NCI-H345 (cell line): ENCODE results near the gene EML4.

Source experiments
- DNase-seq: peaks from one replicate; lab custom pipeline; 2025; lab: John Stamatoyannopoulos, UW

The EML4 gene

GRCh38 chr2:42224422-42225067 is 55.4 kb downstream of the EML4 start:
- peak; percentile 4 for DNase-seq

DNA sequence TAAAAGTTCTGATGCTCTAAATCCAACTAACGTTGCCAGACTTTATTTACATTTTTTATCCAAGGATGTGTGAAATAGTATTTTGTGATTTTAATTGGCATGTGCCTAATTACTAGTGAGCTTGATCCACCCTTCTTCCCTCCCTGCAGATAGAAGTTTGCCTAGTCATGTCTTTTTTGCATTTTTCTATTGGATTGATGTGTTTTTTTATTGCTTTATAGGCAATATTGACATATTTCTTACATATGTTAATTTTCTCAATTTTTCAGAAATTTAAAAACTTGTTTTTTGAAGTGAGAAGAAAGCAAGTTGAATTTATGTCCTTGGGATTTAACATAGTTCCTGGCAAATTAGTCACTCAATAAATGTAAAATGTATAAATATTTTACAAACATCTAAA is 56.4 kb downstream of the EML4 start:
- no peak for DNase-seq

GRCh38 chr2:42227491-42227890 is 58.3 kb downstream of the EML4 start:
- DNase-seq = no peak

- DNase-seq = no peak
Observed at GRCh38 chr2:42228101-42228500, 58.9 kb downstream of the EML4 start.

DNA sequence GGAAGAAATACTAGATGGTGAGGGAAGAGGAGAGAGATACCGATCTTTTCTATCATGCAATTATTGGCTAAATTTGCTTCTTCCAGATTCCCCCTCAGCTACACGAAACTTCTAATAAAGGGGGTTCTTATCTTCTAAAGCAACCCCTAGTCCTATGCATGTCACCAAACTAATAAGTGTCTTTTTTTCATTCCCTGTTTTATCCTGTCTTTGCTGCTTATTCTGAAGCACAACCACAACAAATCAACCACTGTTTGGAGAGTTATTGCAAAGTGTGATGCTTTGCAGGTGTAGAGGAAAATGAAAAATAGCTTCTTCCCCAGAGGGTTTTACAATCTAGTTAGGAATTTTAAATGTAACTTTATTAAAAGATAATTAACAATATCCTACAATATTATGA is 60.8 kb downstream of the EML4 start:
- DNase-seq = no peak

DNA sequence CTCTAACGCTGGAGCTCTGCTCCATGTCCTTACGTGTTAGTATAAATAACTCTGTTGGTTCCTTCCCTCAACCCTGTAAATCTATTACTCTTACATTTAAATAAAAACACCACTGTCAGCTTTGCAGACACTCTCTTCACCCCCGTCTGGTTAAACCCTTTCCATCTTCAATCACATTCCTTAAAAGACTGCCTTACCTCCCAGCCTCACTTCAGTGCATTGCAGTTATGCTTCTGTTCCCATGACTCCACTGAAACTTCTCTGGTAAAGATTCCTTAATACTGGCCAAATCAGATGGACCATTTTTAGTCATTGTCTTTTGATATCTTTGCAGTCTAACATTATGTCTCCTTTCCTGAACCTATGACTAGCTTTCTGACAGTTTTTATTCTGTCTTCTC is 61.7 kb downstream of the EML4 start:
- DNase-seq = no peak

- DNase-seq = no peak
Observed at GRCh38 chr2:42232024-42232423, 62.9 kb downstream of the EML4 start.

DNA sequence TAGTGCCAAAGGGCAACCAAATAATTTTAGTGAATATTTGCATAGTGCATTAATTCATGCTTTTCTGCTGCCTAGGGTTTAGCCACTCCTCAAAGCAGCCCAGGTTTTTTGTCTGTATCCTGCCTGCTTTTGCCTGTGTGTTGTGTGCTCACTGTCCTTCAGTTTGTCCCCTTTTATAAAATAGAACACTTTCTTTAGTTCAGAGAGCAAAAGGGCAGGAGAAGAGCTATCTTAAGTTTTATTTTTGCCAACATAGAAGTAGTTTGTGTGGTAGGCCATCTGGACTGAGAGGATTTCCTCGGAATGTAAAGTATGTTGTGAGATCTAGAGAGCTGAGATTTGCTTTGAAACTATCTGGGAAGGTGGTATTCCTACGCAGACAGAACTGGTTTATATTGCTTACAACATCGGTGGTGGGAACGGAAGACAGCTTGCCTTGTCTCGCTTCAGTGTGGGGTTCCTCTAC is 64.9 kb downstream of the EML4 start:
- DNase-seq = no peak

DNA sequence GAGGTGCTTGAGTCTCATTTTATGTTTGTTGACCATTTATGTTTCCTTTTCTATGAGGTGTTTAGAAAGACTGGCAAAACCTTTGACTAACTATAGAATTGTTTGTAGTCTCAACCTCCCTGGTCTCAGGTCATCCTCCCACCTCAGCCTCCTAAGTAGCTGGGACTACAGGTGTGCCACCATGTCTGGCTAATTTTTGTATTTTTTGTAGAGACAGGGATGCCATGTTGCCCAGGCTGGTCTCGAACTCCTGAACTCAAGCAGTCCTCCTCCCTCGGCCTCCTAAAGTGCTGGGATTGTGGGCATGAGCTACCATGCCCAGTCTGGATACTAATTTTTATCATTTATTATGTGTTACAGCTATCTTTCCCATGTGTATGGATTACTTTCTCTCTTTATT is 67.8 kb downstream of the EML4 start:
- no peak for DNase-seq

DNA sequence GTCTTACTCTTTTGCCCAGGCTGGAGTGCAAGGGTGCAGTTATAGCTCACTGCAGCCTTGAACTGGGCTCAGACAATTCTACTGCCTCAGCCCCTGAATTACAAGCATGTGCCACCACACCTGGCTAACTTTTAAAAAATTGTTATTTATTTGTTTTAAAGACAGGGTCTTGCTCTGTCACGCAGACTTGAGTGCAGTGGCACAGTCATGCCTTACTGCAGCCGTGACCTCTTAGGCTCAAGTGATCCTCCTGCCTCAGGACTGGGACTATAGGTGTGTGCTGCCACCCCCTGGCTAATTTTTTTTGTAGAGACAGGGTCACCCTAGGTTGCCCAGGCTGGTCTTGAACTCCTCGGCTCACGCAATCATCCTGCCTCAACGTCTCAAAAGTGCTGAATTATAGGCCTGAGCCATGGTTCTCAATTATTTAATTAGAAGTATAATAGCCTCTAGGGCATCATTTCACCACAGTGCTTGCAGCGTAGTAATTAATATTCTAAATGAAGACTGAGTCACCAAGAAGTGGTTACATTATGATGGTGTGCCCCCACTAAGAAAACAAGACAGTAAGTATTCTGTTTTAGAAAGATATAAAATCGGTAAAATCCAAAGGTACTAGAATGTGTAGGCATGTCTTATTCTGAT is 69.6 kb downstream of the EML4 start:
- peak; percentile 47 for DNase-seq

GRCh38 chr2:42239289-42239661 is 70.1 kb downstream of the EML4 start:
- no peak for DNase-seq

DNA sequence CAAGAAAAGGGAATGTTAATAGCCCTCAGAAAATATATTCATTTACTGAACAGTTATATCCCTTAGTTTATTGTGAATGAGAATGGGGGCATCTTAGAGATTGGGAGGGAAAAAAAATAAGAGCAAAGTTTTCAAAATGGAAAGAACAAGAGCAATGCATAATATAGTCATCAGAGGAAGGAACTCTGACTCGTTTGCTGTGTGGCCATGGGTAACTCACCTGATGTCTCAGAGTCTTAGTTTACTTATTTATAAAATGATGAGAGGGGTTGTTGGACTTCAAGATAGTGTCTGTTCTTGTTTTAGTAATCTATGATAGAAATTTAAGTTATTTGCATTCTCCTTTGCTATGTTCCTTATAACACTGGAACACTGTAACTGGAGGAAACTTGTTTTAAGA is 70.7 kb downstream of the EML4 start:
- no peak for DNase-seq

GRCh38 chr2:42241517-42241916 is 72.4 kb downstream of the EML4 start:
- DNase-seq = no peak

GRCh38 chr2:42243297-42243696 is 74.1 kb downstream of the EML4 start:
- no peak for DNase-seq

DNA sequence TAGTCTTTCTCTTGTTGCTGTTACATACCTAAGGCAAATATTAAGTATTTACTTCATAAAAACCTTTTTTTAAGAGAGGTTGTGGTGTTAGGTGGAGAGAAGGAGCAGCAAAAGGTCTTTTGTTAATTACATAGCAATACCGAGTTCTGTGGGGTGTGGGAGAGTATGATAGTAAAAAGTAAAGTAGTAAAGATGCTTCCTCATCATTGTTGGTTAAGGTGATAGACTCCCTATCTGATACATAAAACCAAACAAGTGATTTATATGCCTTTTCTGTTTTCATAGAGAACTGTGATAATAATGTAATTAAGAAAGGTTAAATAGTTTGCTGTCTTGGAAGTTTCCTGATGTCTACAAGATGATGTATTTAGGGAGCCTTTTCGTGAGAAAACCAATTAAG is 75.4 kb downstream of the EML4 start:
- no peak for DNase-seq

DNA sequence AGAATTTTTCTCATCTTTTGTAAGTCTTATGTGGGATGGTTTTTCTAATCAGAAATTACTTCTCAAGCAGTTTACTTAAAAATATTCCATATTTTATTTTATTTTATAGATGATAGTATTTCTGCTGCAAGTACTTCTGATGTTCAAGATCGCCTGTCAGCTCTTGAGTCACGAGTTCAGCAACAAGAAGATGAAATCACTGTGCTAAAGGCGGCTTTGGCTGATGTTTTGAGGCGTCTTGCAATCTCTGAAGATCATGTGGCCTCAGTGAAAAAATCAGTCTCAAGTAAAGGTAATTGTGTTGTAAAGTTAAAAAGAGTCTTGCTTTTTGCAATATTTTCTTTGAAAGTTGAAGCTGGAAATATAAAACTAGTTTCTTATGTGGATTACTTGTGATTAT is 76.2 kb downstream of the EML4 start:
- DNase-seq = no peak

DNA sequence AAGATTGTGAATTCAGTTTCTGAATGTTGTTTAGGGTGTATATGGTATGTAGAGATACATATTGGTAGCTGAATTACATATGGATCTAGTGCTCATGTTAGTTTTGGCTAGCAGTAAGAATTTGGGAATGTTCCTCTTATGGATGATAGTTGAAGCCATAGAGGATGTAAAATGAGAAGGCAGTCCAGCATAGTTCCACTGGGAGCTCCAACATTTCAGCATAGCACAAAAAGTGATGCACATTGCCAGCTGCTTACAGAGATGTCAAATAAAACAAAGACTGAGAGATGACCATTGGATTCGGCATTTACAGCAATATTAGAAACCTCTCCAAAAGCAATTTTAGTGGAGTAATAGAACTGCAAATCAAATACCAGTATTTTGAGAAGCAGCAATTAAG is 77.4 kb downstream of the EML4 start:
- no peak for DNase-seq

DNA sequence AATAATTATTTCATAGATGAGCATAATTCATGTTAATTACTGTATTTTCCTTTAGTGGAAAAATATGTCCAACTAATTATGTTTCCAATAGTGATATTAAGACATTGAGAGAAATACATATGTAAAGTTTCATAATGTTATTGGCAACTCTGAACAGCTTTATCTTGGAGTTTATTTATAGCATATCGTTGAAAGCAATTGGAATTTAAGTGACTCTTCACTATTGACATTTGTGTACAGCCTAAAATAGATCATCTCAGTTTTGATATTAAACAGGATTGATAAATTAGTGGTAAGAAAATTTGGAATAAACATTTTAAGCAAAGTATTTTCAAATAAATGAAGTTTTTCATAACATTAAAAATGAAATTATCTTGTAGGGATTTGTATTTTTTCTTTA is 79.7 kb downstream of the EML4 start:
- DNase-seq = no peak

- DNase-seq = no peak
Observed at GRCh38 chr2:42249284-42249683, 80.1 kb downstream of the EML4 start.

GRCh38 chr2:42249887-42250286 is 80.7 kb downstream of the EML4 start:
- DNase-seq = peak; percentile 70

DNA sequence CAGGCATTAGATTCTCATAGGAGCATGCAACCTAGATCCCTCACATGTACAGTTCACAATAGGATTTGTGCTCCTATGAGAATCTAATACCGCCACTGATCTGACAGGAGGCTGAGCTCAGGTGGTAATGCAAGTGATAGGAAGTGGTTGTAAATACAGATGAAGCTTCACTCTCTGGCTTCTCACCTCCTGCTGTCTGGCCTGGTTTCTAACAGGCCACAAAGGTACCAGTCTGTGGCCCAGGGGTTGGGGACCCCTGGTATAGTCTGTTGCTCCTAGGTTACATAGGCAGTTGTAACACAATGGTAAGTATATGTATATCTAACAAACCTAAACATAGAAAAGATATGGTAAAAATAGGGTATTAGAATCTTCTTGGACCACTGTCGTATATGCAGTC is 81.8 kb downstream of the EML4 start:
- DNase-seq = no peak

DNA sequence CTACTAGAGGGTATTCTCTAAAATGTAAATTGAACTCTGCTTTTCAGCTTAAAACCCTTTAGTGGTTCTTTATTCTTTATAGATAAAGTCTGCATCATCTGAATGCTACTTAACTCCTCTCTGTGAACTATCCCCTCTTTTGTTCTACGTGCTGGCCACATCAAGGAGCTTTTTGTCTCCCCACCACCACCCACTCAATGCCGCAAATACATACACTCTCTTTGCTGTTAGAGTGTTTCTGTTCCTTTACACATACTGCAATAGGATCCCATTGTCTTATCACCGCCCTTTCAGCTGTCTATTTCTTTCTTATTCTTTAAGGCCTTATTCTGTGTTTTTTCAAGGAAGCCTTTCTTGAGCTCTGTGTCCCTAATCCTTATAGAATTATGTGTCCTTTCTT is 83.3 kb downstream of the EML4 start:
- no peak for DNase-seq

DNA sequence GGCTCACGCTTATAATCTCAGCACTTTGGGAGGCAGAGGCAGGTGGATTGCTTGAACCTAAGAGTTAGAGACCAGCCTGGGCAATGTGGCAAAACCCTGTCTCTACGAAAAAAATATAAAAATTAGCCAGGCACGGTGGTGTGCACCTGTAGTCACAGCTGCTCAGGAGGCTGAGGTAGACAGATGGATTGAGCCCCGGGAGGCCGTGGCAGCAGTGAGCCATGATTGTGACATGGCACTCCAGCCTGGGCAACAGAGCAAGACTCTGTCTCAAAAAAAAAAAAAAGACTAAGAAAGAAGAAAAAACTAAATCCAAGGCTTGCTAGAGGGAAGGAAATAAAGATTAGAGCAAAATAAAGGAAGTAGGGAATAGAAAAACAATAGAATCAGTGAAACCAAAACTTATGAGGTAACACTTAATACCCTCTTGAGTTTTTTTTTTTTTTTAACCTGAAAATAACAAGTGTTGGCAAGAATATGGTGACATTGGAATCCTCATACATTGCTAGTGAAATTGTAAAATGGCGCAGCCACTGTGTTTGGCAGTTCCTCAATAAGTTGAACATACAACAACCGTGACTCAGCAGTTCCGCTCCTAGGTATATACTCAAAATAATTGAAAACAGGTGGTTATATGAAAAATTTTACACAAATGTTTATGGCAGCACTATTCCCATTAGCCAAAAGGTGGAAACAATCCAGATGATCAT is 85.2 kb downstream of the EML4 start:
- no peak for DNase-seq

DNA sequence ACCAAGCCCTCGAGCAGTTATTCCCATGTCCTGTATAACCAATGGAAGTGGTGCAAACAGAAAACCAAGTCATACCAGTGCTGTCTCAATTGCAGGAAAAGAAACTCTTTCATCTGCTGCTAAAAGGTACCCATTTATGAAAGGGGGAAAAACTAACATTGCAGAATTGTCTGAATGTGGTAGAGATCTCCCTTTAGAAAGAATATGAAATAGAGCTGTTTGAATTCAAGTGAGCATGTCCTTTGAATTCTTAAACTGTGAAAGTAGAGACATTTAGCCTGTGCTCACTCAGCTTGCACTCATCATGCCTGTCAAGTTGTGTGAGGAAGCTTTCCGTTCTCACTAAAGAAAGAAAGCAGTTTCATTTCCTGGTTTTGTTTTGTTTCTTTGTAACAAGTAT is 87.4 kb downstream of the EML4 start:
- no peak for DNase-seq
